ENCODE measurements around the gene FAM20A.
"Not testable (repeated sequence)": the region's sequence is repeated elsewhere in the genome, so short reads cannot be mapped to it uniquely, and the experiment has no call there.

Gene FAM20A

DNA sequence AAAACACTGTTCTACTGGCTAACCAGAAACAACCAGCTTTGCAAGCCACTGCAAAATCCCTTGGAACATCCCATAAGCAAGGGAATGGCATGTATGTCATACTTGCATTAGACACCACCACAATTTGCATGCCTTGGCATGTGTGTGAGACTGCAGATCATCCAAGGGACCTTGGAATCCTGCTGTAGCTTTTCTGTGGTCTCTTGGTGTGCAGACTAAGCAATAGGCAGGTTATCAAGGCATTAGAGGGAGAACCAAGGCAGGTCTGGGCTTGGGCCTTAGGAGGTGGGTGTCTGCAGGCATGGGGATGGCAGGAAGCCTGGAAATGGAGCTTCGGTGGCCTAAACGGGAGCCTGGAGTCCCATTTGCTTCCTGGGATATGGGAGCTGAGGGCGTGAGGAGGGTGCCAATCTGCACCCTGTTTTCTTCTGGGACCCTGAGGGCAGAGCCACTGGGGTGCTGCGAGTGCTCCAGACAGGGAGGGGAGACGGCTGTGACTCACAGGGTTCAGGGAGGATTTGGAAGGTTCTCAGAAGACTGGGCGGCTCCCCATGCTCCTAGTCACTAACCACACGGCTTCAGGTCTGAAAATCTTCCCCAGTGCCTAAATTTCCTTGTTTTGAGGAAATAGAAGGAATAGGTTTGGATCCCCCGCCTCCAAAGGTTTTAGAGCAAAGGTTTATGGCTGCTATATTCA is 36.6 kb downstream of the FAM20A start:
- DNase-seq: no peak

DNA sequence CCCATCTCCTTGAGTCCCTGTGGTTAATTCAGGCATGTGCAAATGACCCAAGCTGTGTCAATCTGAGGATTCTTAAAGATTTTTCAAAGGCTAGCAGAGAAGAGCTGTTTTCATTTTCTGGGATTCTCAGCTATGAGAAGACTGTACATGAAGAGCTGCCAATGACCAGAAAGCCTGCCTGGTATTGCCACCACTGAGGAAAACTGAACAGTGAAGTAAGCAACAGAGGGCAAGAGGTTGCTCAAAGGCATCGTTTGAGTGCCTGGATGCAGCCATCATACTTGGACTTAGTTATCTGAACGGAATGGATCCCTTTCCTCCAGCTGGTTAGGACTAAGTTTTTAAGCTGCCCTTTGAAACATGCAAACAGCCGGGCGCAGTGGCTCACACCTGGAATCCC is 38.4 kb downstream of the FAM20A start:
- no peak for DNase-seq

DNA sequence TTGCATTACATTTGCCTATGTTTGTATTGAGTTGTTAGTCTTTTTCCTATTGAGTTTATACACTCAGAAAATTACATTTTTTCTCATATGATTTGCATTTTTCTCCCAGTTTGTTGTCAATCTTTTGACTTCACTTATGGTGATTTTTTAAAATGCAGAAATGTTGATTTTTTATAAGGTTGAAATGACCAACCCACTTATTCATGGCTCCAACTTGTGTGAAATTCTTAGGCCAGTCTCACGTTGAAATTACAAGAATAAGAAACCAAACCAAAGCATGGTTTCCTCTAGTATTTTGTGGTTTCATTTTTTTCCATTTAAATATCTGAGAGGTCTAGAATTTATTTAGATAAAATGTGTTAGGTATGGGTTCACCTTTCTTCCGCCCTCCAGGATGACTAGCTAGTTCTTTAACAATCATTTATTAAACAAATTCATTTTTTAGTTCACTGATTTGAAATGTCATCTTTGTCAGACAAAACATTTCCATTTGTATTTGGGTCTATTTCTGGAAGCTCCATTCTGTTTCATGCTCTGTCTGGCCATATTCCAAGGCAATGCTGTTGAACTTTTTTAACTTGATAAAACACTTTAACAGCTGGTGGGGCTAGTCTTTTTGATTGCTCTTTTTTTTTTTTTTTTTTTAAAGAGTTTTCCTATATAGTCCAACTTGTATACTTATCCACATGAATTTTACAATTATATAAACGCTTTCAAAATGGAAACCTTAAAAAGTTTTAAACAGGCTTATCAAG is 40.0 kb downstream of the FAM20A start:
- DNase-seq: no peak

DNA sequence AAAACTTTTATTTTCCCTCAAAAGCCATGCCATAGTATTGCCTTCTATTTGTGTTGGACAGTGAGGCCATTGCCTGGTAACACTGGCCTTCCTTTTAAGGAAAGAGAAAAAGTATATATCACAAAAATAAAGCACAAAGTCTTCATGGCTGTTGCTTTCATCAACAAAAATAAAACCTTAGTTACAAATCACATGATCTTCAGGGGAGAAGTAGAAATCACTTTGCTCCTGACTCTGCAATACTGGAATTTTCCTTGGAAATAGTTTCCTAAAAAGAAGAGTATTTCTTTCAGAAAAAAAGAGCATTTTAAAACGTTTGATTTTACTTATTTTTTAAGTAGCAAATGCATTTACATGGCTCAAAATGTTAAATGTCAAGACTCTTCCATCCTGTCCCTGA is 41.9 kb downstream of the FAM20A start:
- no peak for DNase-seq

DNA sequence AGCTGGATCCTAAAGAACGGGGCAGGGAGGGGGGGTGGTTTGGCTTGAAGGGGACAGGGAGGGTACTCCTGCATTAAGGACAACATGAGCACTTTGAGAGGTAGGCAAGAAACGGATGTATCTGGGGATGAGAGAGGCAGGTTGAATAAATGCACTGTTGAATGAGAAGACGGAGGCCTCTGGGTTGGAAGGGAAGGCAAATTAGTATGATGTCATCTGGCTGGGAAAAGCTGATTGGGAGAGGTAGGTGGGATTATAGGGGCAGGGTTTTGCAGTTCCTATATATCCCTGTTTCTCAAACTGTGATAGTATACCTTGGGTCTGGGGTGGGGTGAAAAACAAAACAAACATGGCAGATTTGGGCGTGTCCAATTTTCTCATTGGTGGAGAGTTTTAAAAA is 44.6 kb downstream of the FAM20A start:
- DNase-seq: no peak

DNA sequence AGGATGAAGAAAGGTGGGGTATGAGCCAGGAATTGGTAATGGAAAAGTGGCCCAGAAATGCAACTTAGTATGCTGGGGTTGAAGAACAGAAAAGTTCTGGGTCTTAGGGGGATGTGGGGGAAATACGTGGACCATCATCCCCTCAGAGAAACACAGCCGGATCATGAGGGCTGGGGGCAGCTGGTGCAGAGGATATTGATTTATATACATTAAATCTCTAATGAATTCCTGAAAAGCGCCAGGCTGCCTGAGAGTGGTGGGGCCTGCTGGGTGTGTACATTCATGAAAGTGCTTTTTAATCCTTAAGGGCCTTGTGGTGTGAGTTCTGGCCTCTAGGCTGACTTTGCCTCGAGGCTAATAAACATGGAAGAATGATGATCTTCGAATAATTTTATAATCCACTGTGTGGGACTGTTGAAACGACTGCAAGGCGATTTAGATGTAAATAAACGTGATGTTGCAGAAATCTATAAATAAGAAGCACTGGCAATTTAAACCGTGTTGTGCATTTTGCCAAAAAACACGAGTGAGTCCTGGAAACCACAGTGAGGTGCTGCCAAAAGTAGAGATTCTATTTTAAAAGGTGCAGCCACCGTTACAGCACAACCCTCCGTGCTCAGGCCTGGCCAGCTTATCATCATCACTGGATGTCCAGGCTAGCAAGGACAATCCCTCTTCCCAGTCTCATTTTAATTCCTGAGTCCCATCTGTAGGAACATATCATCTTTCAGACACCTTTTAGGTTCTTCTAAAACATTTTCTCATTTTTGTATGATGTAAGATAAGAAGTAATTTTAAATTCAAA is 56.9 kb downstream of the FAM20A start:
- no peak for DNase-seq

DNA sequence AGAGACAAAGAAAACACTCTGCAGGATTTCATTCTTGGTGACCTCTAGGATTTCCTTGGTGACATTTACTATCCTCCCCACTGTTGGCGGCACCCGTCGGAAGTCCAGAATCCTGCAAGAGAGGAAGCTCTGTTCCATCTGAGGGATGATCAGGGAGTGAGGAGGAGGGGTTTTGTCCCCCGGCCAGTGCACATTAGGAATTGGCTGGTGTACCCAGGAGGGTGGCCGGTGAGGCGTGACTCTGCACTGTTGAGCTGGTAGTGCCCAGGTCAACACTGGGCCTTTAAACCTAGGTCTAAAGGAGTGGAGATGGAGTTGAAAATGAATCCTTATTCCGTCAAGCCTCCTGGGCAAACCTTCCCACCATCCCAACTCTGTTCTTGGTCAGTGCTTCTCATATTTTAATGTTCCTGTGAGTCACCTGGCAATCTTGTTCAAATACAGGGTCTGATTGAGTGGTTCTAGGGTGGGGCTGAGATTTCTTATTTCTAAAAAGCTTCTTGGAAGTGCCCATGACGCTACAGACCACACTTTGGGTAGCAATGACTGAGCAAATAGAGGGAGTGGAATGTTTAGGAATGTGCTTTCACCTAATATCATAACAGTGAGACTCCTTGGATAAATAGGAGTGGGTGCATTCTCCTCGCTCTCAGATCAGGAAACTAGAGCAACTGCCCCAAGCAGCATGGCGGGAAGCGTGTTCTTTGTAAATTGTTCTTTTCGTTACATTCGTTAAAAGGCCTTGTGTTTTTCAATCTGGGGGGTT is 58.3 kb downstream of the FAM20A start:
- DNase-seq: no peak

DNA sequence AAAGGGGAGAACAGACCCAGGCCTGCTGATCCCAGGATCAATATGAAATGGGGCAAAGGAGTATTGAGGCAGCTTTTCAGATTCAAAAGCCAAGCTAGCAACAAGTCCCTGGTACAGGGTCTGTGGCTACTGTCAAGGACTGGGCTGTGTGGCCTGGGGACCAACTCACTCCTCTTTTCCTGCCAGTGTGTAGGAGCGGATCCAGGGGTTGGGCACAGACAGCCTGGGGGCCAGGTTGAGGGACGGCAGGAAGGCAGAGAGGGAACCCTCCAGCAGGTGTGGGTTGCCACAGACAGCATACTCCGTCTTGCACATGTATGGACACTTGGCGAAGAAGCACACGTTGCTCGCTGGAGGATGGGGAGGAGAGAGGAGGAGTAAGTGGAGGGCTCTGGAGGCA is 59.4 kb downstream of the FAM20A start:
- no peak for DNase-seq

DNA sequence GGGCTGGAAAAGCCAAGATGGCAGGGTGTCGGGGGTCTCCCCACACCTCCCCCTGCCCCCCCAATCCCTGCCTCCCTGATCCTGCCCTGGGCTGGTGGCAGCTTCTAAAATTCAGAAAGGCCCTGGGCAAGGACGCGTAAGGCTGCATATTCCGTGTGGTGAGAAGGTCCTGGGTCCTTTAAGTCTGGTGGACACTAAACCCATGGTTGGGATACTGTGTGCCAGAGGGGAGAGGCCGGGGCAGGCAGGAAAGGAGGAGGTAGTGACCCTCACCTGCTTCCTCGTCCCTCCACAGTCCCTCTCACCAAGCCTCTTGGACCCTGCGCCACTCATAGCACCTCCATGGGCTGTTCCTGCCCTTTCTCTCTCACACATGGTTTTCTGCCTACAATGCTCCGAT is 60.2 kb downstream of the FAM20A start:
- DNase-seq: no peak

DNA sequence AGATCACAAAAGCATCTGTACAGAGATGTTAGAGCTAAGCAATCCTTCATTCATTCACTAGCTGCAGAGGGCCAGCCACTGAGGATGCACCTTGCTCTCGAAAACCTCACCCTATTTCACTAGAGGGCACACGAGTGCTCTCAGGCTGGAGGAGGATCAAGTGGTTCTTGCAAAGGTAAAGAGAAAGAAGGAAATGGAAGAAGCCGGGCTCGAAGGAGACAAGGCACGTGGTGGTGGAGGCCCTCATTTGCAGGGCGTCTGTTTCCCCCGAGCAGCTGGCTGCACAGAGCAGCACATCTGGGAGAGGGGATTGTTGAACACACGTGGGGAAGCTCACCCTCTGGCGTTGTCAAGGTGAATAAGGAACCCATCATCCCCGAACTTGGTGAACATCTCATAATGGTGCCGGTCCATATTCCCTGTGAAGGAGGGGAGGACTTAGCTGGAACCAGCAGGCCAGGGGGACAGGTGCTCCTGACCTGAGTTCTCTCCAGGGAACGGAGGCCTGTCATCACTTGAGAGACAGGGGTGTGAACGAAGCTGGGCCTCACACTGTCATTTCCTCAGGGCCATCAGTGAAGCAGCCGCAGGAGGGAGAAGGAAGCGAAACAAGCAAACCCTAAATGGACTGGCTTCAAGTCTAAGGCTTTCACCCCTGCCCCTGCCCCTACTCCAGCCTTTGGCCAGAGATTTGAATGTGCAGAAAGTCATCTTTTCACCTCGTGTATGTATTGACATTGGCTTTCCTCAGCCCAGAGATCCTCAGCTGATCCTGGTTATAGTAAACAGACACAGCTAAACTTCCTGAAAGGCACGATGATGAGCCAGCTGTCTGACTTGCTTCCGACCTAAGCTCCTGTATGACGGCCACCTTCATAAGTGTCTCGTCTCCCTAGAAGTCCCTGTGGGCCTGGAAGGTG is 61.4 kb downstream of the FAM20A start:
- DNase-seq: no peak

DNA sequence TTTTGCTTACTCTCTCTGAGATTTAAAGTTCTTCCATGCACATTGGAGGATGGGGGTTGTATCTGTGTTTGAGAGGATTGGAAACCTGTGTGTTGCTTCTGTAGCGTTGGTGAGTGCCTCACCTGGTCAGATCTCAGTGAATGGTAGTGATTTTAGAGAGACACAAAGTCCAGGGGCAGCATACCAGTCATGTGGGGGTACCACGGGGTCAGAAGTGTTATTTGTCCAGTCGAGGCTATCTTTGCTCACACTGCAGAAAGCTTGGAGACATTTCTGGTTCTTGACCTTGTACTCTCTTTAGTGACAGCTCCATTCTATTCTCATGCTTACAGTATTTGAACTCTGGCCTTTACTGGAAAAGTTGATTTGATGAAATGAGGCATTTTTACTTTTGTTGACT is 65.2 kb downstream of the FAM20A start:
- DNase-seq: no peak

DNA sequence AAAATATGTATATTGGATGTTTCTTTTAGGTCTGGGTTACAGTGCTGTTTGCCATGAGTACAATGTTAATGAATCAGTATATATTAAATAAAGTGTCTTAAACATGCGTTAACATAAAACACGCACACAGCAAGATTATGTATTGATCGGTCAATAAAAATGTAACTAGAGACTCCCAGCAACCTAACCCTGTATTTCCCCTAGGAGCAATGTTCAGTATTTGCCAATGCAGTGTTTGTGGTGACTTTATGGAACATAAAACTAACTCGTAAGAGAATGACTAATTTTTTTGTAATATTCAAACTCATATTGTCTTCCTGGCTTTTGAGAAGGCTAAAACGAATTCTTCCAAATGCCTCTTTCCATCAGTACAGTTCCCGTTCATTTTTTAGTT is 66.5 kb downstream of the FAM20A start:
- no peak for DNase-seq

DNA sequence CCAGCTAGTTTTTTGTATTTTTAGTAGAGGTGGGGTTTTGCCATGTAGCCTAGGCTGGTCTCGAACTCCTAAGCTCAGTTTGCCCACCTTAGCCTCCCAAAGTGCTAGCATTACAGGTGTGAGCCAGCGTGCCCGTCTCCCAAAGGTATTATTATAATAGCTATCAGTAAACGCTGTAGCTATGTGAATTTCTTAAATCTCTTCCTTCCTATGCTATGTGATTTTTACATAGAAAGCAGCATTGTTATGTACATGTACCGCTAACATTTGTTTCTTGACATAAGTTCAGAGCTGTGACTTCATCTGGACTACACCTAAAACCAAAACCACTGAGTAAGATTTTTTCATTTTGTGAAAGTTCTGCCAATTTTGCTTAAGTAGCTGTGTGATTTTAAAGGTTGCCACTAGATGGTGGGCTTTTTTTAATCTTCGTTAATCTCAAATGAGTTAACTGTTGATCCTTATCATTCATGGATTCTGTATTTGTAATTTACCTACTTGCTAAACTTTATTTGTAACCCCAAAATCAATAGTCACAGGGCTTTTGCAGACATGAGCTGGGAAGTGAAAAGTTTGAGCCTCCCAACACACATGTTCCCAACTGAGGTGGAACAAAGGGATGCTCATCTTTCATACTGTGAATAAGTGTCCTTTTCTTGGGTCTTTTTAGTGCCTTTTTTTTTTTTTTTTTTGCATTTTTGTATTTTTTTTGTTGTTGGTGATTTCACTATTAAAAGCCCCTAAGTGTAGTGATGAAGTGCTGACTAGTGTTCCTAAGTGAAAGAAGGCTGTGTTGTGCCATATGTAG is 67.1 kb downstream of the FAM20A start:
- DNase-seq: no peak

DNA sequence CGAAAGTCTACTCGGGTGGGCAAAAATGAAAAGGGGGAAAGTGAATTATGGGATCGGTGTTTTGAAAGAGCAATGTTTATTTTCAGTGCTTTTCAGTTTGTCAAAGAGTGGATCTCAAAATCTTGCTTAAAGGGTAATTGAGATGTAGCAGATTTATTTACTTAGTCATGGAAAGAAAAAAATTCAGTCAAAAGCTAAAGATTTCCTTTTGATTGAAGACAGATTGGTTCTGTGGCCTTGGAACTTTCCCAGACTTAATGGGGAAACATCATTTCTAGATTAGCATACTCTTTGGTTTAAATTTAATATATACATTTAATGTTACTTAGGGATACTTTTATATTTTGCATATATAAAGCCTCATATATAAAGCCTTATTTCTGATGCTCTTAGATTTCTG is 68.3 kb downstream of the FAM20A start:
- DNase-seq: no peak

DNA sequence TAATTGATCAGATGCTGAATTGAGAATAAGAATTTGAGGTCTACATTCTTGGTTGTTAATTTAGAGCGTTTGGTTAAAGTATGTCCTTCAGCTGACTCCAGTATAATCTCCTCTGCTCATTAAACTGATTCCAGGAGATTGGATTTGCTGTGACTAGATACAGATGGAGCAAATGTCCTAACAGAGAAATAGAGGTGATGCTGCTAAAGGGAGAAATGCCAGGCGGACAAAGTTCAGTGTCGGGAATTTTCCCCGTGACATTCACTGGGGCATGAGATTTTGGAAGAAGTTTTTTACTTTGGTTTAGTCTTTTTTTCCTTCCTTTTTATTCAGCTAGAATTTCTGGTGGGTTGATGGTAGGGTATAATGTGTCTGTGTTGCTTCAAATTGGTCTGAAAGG is 69.9 kb downstream of the FAM20A start:
- no peak for DNase-seq

DNA sequence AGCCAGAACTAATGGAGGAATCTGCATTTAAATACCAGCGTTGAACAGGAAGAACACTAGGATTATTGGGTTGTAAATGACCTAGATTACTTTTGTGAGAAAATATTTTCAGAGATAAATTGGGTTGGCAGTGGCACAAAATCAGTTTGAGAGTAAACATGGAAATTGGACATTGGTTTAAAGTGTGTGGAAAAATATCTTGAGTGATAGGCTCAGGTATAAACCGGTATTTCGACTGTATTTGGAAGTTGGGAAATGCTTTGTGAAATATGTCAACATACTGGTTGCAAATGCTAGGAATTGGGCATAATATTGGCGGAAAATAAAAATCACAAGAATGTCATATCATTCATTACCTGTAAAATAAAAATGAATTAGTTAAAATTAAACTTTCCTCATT is 73.9 kb downstream of the FAM20A start:
- DNase-seq: no peak

DNA sequence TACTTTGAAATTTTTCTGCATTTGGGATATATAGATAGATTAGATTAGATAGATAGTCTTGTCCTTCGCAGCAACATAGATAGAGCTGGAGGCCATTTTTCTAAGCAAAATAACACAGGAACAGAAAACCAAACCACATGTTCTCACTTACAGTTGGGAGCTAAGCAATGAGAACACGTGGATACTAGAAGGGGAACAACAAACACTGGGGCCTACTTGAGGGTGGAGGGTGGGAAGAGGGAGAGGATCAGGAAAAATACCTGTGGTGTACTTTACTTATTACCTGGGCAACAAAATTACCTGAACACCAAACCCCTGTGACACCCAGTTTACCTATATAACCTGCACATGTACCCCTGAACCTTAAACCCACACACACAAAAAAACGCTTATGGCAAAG is 74.6 kb downstream of the FAM20A start:
- no peak for DNase-seq

DNA sequence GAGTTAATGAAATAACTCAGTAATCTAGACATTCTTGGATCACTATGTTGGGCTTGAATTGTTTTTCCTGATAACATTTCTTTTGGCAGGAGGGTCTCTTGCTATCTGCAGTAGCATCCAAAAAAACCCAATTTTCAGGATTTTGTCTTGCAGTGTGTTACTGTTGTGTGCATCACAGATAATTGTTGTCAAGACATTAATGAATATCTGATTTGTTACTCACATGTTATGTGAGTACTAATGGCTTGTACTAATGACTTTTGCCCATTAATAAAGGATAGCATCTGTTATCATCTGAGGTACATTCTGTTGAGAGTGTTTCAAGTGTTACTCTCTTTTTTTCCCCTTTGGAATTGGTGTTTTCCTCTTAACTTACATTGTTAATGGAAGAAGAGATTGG is 78.9 kb downstream of the FAM20A start:
- no peak for DNase-seq

DNA sequence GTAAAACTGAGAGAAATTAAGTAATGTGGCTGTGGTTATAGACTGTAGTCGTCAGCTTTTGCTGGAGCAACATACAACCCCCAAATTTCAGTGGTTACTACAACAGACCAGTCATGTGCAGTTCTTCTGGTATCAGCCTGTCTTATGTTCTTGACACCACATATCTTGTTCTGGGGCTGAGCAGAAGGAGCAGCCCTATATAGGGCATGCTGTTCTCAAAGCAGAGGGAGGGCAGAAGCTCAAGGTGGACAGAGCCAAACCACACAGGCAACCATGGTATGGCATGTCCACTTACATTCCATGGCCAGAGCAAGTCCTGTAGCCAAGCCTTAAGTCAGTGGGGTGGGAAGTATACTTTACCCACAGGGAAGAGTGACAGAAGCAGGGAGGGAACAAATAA is 81.3 kb downstream of the FAM20A start:
- DNase-seq: no peak

DNA sequence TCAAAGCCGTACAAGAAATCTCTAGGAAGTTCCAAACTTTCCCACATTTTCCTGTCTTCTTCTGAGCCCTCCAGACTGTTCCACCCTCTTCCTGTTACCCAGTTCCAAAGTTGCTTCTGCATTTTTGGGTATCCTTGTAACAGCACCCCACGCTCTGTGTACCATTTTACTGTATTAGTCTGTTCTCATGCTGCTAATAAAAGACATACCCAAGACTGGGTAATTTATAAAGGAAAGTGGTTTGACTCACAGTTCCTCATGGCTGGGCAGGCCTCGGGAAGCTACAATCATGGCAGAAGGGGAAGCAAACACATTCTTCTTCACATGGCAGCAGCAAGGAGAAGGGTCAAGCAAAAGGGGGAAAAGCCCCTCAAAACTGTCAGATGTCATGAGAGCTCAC is 82.1 kb downstream of the FAM20A start:
- DNase-seq: not testable (repeated sequence)

All from NK-92 treated with Interleukin-12 subunit alpha and Interleukin-12 subunit beta, amount 100 ng/mL, for 24 hours (cell line).